ENCODE measurements around the gene YIPF3. TPM values are rescaled to one million over a fixed set of nuclear protein-coding genes. Genes with fewer than 3 reads are reported as not detected.
"Not testable (repeated sequence)": the region's sequence is repeated elsewhere in the genome, so short reads cannot be mapped to it uniquely, and the experiment has no call there.

Gene YIPF3
- total RNA-seq, 2 experiments from 2014 or later, result 32.6 to 33.9 TPM

DNA sequence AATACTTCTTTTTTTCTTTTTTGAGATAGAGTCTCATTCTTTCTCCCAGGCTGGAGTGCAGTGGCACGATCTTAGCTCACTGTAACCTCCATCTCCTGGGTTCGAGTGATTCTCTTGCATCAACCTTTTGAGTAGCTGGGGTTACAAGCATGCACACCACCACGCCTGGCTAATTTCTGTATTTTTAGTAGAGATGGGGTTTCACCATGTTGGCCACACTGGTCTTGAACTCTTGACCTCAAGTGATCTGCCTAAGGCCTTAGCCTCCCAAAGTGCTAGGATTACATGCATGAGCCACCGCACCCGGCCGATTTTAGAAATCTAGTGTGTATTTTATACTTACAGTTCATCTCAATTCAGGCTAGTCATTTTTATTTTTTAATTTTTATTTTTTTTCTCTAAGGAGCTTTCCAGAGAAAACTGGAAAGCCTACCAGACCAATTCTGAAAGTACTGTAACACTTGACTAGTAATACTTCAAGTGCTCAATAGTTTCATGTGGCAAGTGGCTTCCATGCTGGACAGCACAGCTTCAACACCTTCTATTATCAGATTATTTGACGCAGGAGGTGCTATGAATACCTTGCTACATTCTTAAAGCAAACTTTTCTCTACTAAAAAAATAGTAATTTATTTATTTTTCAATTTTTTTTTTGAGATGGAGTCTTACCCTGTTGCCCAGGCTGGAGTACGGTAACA, 25.2 kb upstream of the YIPF3 start:
- H3K27me3 Mint-ChIP-seq, result no peaks in the 10 kb centered on the region
- ATAC-seq (no peak), DNase-seq (no peak)
- no peaks in the 10 kb centered on the region for H3K4me1 Mint-ChIP-seq (ENCODE audit: low read depth)
- intact Hi-C loops (cut with micrococcal nuclease), result no loop called here
- H3K27ac Mint-ChIP-seq, result peak overlapping the region; percentile 25
- H3K4me3 Mint-ChIP-seq, result no peak overlapping the region
- H3K9me3 Mint-ChIP-seq, result no peaks in the 10 kb centered on the region
- ChIA-PET POLR2A (interaction anchor here (1.1 to 1.5 kb wide), 2 partner anchors 9 to 25 kb away, joined by 5 read pairs; partner anchors contain the start of genes POLR1C and YIPF3), CTCF (interaction anchor here (1.0 kb wide), 1 partner anchor 20 kb away, joined by 3 read pairs; no protein-coding TSS in a partner anchor)
- H3K36me3 Mint-ChIP-seq (ENCODE audit: low read depth), result peaks cover 56% of the 10 kb centered on the region
- TF ChIP-seq, protein P1, sequence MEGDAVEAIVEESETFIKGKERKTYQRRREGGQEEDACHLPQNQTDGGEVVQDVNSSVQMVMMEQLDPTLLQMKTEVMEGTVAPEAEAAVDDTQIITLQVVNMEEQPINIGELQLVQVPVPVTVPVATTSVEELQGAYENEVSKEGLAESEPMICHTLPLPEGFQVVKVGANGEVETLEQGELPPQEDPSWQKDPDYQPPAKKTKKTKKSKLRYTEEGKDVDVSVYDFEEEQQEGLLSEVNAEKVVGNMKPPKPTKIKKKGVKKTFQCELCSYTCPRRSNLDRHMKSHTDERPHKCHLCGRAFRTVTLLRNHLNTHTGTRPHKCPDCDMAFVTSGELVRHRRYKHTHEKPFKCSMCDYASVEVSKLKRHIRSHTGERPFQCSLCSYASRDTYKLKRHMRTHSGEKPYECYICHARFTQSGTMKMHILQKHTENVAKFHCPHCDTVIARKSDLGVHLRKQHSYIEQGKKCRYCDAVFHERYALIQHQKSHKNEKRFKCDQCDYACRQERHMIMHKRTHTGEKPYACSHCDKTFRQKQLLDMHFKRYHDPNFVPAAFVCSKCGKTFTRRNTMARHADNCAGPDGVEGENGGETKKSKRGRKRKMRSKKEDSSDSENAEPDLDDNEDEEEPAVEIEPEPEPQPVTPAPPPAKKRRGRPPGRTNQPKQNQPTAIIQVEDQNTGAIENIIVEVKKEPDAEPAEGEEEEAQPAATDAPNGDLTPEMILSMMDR (IDR thresholded peaks at IDR 0.05), result no peak

DNA sequence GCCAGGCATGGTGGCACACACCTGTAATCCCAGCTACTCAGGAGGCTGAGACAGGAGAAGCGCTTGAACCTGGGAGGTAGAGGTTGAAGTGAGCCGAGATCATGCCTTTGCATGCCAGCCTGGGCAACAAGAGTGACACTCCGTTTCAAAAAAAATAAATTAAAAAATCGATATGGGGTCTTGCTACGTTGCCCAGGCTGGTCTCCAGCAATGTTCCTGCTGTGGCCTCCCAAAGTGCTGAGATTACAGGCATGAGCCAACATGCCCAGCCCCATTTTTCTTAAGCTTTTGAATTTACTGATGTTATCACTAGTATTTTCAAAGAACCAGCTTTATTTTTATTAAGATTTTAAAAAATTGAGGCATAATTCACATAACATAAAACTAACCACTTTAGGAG, 23.8 kb upstream of the YIPF3 start:
- Mint-ChIP-seq H3K9me3 (no peaks in the 10 kb centered on the region), H3K4me3 (no peak overlapping the region), H3K4me1 (ENCODE audit: low read depth) (no peaks in the 10 kb centered on the region), H3K27me3 (no peaks in the 10 kb centered on the region), H3K36me3 (ENCODE audit: low read depth) (peaks cover 49% of the 10 kb centered on the region), H3K27ac (no peak overlapping the region)
- CTCF ChIA-PET, result interaction anchor here (1.4 kb wide), 1 partner anchor 68 kb away, joined by 3 read pairs; no protein-coding TSS in a partner anchor
- intact Hi-C loops (cut with micrococcal nuclease), result no loop called here
- TF ChIP-seq, protein P1 (IDR thresholded peaks at IDR 0.05), result no peak
- POLR2A ChIA-PET, result interaction anchor here (1.4 kb wide), 1 partner anchor 19 kb away, joined by 4 read pairs; no protein-coding TSS in a partner anchor
- no peak for DNase-seq
- ATAC-seq, result no peak

DNA sequence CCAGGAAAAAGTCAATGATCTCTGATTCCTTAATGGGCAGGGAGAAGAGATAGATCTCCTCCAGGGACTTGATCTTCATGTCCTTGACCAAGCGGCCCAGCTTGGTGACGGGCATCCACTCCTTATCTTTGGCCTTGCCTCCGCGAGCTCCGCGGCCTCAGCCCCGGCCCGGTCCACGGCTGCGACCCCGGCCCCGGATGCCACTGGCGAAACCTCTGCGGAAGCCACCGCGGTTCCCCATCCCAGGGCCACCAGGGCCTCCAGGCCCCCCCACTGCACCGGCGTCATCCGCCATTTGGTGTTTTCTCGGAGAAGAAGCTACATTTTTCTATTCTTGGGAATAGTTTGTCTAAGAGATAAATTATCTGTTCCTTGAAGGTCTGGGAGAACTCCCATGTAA, 22.7 kb upstream of the YIPF3 start:
- POLR2A ChIA-PET; DNase-seq; H3K4me1 Mint-ChIP-seq (ENCODE audit: low read depth); H3K27ac Mint-ChIP-seq; H3K9me3 Mint-ChIP-seq; H3K4me3 Mint-ChIP-seq; ATAC-seq; H3K27me3 Mint-ChIP-seq; intact Hi-C loops (cut with micrococcal nuclease): not testable (repeated sequence)
- H3K36me3 Mint-ChIP-seq (ENCODE audit: low read depth), result peaks cover 45% of the 10 kb centered on the region
- CTCF ChIA-PET, result interaction anchor here (1.5 kb wide), 1 partner anchor 12 kb away, joined by 6 read pairs; no protein-coding TSS in a partner anchor

DNA sequence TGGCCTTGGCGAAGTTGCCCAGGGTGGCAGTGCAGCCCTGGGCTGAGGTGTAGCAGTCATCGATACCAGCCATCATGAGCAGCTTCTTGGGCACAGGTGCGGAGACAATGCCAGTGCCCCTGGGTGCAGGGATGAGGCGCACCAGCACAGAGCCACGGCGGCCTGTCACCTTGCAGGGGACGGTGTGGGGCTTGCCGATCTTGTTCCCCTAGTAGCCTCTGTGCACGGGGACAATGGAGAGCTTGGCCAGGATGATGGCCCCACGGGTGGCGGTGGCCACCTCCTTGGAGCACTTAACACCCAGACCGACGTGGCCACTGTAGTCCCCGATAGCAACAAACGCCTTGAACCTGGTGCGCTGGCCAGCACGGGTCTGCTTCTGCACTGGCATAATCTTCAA, 22.3 kb upstream of the YIPF3 start:
- H3K4me3 Mint-ChIP-seq; H3K4me1 Mint-ChIP-seq (ENCODE audit: low read depth); H3K27ac Mint-ChIP-seq; H3K9me3 Mint-ChIP-seq; DNase-seq; ATAC-seq; H3K27me3 Mint-ChIP-seq; intact Hi-C loops (cut with micrococcal nuclease): not testable (repeated sequence)
- ChIA-PET POLR2A (interaction anchor here (0.8 kb wide), 1 partner anchor 111 kb away, joined by 3 read pairs; no protein-coding TSS in a partner anchor), CTCF (interaction anchor here (1.5 to 1.7 kb wide), 2 partner anchors 12 to 70 kb away, joined by 6 to 9 read pairs; no protein-coding TSS in a partner anchor)
- peaks cover 42% of the 10 kb centered on the region for H3K36me3 Mint-ChIP-seq (ENCODE audit: low read depth)

GRCh38 chr6:43532201-43532600, 15.5 kb upstream of the YIPF3 start:
- Mint-ChIP-seq H3K4me1 (ENCODE audit: low read depth) (no peaks in the 10 kb centered on the region), H3K9me3 (no peaks in the 10 kb centered on the region), H3K4me3 (no peak overlapping the region), H3K36me3 (ENCODE audit: low read depth) (peaks cover 50% of the 10 kb centered on the region), H3K27ac (no peak overlapping the region), H3K27me3 (no peaks in the 10 kb centered on the region)
- ChIA-PET CTCF (interaction anchor here (0.8 to 1.6 kb wide), 2 partner anchors 11 to 76 kb away, joined by 4 to 5 read pairs; no protein-coding TSS in a partner anchor), POLR2A (interaction anchor here (0.5 to 7.0 kb wide), 8 partner anchors 12 to 305 kb away, joined by 3 to 91 read pairs (median 4); partner anchors contain the start of genes POLR1C and YIPF3)
- no peak for ATAC-seq
- TF ChIP-seq, protein P1 (IDR thresholded peaks at IDR 0.05), result no peak
- no peak for DNase-seq
- intact Hi-C loops (cut with micrococcal nuclease), result no loop called here

Measured in activated CD8-positive, alpha-beta T cell treated with anti-CD3 and anti-CD28 coated beads for 36 hours (primary cell).